ENCODE measurements around the gene SUSD1.

- TF ChIP-seq, protein P1, sequence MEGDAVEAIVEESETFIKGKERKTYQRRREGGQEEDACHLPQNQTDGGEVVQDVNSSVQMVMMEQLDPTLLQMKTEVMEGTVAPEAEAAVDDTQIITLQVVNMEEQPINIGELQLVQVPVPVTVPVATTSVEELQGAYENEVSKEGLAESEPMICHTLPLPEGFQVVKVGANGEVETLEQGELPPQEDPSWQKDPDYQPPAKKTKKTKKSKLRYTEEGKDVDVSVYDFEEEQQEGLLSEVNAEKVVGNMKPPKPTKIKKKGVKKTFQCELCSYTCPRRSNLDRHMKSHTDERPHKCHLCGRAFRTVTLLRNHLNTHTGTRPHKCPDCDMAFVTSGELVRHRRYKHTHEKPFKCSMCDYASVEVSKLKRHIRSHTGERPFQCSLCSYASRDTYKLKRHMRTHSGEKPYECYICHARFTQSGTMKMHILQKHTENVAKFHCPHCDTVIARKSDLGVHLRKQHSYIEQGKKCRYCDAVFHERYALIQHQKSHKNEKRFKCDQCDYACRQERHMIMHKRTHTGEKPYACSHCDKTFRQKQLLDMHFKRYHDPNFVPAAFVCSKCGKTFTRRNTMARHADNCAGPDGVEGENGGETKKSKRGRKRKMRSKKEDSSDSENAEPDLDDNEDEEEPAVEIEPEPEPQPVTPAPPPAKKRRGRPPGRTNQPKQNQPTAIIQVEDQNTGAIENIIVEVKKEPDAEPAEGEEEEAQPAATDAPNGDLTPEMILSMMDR (IDR thresholded peaks at IDR 0.05 in 8 of 11, conservative IDR thresholded peaks at IDR 0.05 in 3 of 11) = no peak
- TF ChIP-seq POLR2A (IDR thresholded peaks at IDR 0.05) = no peak
Observed at GRCh38 chr9:112104401-112104800, 70.7 kb downstream of the SUSD1 start.

Measured in spleen (tissue), 7 donors.